Keratinocyte (primary cell): ENCODE data around the gene FA2H. TPM values are rescaled to one million over a fixed set of nuclear protein-coding genes. Genes with fewer than 3 reads are reported as not detected.
"Not testable (repeated sequence)": the region's sequence is repeated elsewhere in the genome, so short reads cannot be mapped to it uniquely, and the experiment has no call there.

Source experiments
- DNase-seq: peaks from one replicate; pipeline ENCODE4 v3.0.0-alpha.2; 2011; ENCODE audit warnings: low read depth, missing footprints, low spot score
- FAIRE-seq: peaks from 2 replicates; lab custom pipeline; 2011; peaks lifted over from hg19 to GRCh38; lab: Jason Lieb, UNC
- H2AFZ ChIP-seq: 2 replicates; pipeline ENCODE4 v1.6.0; 2012; ENCODE audit warnings: low read length, control low read depth, inconsistent platforms; ENCODE audit not compliant: control insufficient read depth
- H3K27ac ChIP-seq: 2 replicates; pipeline ENCODE4 v1.5.1; 2011; ENCODE audit warnings: low read length; ENCODE audit not compliant: control insufficient read depth, insufficient read depth
- H3K27me3 ChIP-seq: 3 replicates; pipeline ENCODE4 v1.6.0; 2011; ENCODE audit warnings: low read length; ENCODE audit not compliant: control insufficient read depth, insufficient read depth; ENCODE audit errors: extremely low read depth
- H3K36me3 ChIP-seq, 2 experiments: 2 replicates in 1 of 2; 3 replicates in 1 of 2; pipeline ENCODE4 v1.5.1; 2011; ENCODE audit warnings: low read length in 2 of 2, mild to moderate bottlenecking in 1 of 2; ENCODE audit not compliant: control insufficient read depth in 2 of 2, insufficient read depth in 2 of 2; ENCODE audit errors: extremely low read depth in 1 of 2
- H3K4me1 ChIP-seq: 3 replicates; pipeline ENCODE4 v1.5.1; 2011; ENCODE audit warnings: low read length; ENCODE audit not compliant: control insufficient read depth, insufficient read depth; ENCODE audit errors: extremely low read depth
- H3K4me2 ChIP-seq: 3 replicates; pipeline ENCODE4 v1.6.0; 2011; ENCODE audit warnings: low read depth, low read length; ENCODE audit not compliant: control insufficient read depth, insufficient read depth; ENCODE audit errors: extremely low read depth
- H3K4me3 ChIP-seq, 3 experiments: fragments of 200-600 bp in 1 of 3; sonication (generic) in 1 of 3; 2 replicates in 2 of 3; 3 replicates in 1 of 3; pipeline ENCODE4 v1.5.1; 2011 to 2016; ENCODE audit warnings: low read length in 3 of 3, mild to moderate bottlenecking in 3 of 3, control low read depth in 2 of 3, inconsistent platforms in 1 of 3, low read depth in 1 of 3, mixed read lengths in 1 of 3, mixed run types in 1 of 3, moderate library complexity in 1 of 3; ENCODE audit not compliant: control insufficient read depth in 2 of 3, insufficient read depth in 2 of 3; ENCODE audit errors: extremely low read depth in 1 of 3
- H3K79me2 ChIP-seq: 2 replicates; pipeline ENCODE4 v1.6.0; 2012; ENCODE audit warnings: low read length; ENCODE audit not compliant: control insufficient read depth, insufficient read depth
- H3K9ac ChIP-seq: 3 replicates; pipeline ENCODE4 v1.6.0; 2011; ENCODE audit warnings: low read length; ENCODE audit not compliant: control insufficient read depth, insufficient read depth; ENCODE audit errors: extremely low read depth
- H3K9me1 ChIP-seq: 3 replicates; pipeline ENCODE4 v1.6.0; 2011; ENCODE audit warnings: low read length; ENCODE audit not compliant: control insufficient read depth, insufficient read depth; ENCODE audit errors: extremely low read depth
- H3K9me3 ChIP-seq: 2 replicates; pipeline ENCODE4 v1.5.1; 2012; ENCODE audit warnings: low read depth, low read length; ENCODE audit not compliant: control insufficient read depth
- H4K20me1 ChIP-seq: 3 replicates; pipeline ENCODE4 v1.6.0; 2011; ENCODE audit warnings: low read length; ENCODE audit not compliant: control insufficient read depth, insufficient read depth; ENCODE audit errors: extremely low read depth
- EZH2 ChIP-seq: IDR thresholded peaks from one replicate; pipeline ENCODE4 v1.6.1; 2012; ENCODE audit warnings: inconsistent platforms, mild to moderate bottlenecking, low read length, moderate library complexity
- dilution Hi-C: fragments of 300-500 bp; cut with MboI; formaldehyde crosslinking; loops from one replicate; pipeline ENCODE4 v1.7.0; 2020; ENCODE audit warnings: low sequenced_read_pairs; ENCODE audit not compliant: extremely low pct_ligation_motif_present
- polyA plus RNA-seq, 5 experiments: library from polyadenylated mRNA; depleted of rRNA in 3 of 5; stranded (reverse) in 3 of 5; stranded (forward) in 1 of 5; unstranded in 1 of 5; fragments of >200 nt; gene quantifications; 1 replicate in 1 of 5; 2 replicates in 3 of 5; 3 replicates in 1 of 5; pipeline versions ENCODE4 v1.2.1 to v1.2.3, GENCODE V29; 2011 to 2012; ENCODE audit warnings: missing spikeins in 2 of 5, low read depth in 1 of 5, low replicate concordance in 1 of 5
- TF ChIP-seq, protein P1 (sequence below), 3 experiments: IDR thresholded peaks in 1 of 3; conservative IDR thresholded peaks in 1 of 3; optimal IDR thresholded peaks in 1 of 3; 2 replicates in 2 of 3; 3 replicates in 1 of 3; pipeline versions ENCODE3 to v1.5.1; 2011; ENCODE audit warnings: low read length in 3 of 3, mild to moderate bottlenecking in 3 of 3, moderate library complexity in 2 of 3, control low read depth in 1 of 3, inconsistent platforms in 1 of 3; ENCODE audit not compliant: insufficient read depth in 2 of 3; ENCODE audit errors: extremely low read depth in 1 of 3

FA2H gene
- polyA plus RNA-seq, 1 donor (not counting 4 experiments of a cell fraction or from before 2014, with no cell fraction given), result 0.16 TPM

DNA sequence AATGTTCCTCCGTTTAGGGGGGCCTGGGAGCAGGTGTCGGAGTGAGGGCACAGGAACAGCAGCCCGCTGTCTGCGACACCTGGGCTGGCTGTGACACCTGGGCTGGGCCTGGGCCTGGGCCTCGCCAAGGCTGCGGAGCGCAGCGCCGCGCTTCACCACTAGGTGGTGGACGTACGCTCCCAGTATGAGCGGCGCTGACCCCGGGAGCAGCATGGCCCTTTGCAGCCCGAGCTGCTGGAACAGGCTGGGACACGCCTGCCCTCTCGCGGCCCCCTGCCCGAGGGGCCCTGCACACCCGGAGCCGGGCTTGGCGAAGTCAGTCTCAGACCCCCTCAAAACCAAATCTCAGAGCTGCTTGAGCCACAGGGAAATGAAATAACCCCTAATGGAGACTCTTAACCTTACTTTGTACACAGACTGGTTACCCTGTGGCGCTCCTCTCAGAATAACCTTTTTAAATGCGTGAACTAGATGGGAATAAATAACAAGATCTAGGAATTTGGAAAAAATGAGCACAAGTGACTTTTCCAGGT is 38.6 kb upstream of the FA2H start:
- Histone ChIP-seq H3K27me3 (no peaks in the 10 kb centered on the region), H4K20me1 (no peaks in the 10 kb centered on the region), H3K9ac (no peak overlapping the region), H3K9me3 (no peaks in the 10 kb centered on the region), H2AFZ (peak overlapping the region; percentile 54), H3K79me2 (no peaks in the 10 kb centered on the region), H3K9me1 (no peaks in the 10 kb centered on the region), H3K4me2 (peak overlapping the region; percentile 52), H3K27ac (no peak overlapping the region), H3K4me3 (no peak overlapping the region), H3K36me3 (no peaks in the 10 kb centered on the region), H3K4me1 (no peaks in the 10 kb centered on the region)
- TF ChIP-seq EZH2, result no peak
- TF ChIP-seq, protein P1, sequence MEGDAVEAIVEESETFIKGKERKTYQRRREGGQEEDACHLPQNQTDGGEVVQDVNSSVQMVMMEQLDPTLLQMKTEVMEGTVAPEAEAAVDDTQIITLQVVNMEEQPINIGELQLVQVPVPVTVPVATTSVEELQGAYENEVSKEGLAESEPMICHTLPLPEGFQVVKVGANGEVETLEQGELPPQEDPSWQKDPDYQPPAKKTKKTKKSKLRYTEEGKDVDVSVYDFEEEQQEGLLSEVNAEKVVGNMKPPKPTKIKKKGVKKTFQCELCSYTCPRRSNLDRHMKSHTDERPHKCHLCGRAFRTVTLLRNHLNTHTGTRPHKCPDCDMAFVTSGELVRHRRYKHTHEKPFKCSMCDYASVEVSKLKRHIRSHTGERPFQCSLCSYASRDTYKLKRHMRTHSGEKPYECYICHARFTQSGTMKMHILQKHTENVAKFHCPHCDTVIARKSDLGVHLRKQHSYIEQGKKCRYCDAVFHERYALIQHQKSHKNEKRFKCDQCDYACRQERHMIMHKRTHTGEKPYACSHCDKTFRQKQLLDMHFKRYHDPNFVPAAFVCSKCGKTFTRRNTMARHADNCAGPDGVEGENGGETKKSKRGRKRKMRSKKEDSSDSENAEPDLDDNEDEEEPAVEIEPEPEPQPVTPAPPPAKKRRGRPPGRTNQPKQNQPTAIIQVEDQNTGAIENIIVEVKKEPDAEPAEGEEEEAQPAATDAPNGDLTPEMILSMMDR (optimal IDR thresholded peaks at IDR 0.05 in 1 of 3, IDR thresholded peaks at IDR 0.05 in 1 of 3, conservative IDR thresholded peaks at IDR 0.05 in 1 of 3; ENCODE audit: extremely low read depth in 1 of 3, insufficient read depth in 2 of 3, low read length in 3 of 3), result peak; percentile 83 to 99 (median 96)
- DNase-seq (peak; percentile 15), FAIRE-seq (peak; percentile 23)
- dilution Hi-C loops, result no loop called here

DNA sequence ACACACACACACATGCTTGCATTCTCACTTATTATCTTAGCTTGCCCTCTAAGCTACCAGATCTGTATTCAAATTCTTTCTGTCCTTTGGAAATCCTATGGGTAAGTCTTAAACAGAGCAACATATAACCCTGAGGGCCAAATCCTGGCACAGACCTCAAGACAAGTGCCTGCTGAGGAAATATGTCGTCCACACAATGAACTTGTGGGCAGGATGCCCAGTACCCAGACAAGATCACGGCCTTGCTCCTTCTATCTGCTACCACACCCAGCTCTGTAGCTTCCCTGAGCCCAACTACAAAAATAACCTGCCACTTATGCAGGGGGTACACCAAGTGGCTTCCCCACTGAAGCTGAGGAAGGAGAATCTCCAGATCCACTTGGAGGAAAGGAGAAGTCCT is 37.3 kb upstream of the FA2H start:
- Histone ChIP-seq H4K20me1 (no peaks in the 10 kb centered on the region), H2AFZ (no peak overlapping the region), H3K9ac (no peak overlapping the region), H3K27me3 (no peaks in the 10 kb centered on the region), H3K27ac (no peak overlapping the region), H3K79me2 (no peaks in the 10 kb centered on the region), H3K9me3 (no peaks in the 10 kb centered on the region), H3K4me3 (no peak overlapping the region), H3K36me3 (no peaks in the 10 kb centered on the region), H3K9me1 (no peaks in the 10 kb centered on the region), H3K4me2 (no peak overlapping the region), H3K4me1 (no peaks in the 10 kb centered on the region)
- TF ChIP-seq EZH2, result no peak
- TF ChIP-seq, protein P1 (optimal IDR thresholded peaks at IDR 0.05 in 1 of 3, IDR thresholded peaks at IDR 0.05 in 1 of 3, conservative IDR thresholded peaks at IDR 0.05 in 1 of 3; ENCODE audit: extremely low read depth in 1 of 3, insufficient read depth in 2 of 3, low read length in 3 of 3), result no peak
- FAIRE-seq (no peak), DNase-seq (no peak)
- dilution Hi-C loops, result no loop called here

DNA sequence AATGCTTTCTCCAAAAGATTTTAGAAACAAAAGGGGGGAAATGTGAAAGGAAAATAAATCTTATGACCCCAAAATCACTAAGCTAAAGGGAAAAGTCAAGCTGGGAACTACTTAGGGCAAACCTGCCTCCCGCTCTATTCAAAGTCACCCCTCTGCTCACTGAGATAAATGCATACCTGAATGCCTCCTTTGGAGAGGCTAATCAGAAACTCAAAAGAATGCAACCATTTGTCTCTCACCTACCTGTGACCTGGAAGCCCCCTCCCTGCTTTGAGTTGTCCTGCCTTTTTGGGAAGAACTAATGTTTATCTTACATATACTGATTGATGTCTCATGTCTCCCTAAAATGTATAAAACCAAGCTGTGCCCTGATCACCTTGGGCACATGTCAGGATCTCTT is 36.6 kb upstream of the FA2H start:
- H3K9me1 ChIP-seq, H3K27me3 ChIP-seq, H3K79me2 ChIP-seq, H3K9ac ChIP-seq, H3K4me3 ChIP-seq, H3K36me3 ChIP-seq, H4K20me1 ChIP-seq, H3K9me3 ChIP-seq, H3K27ac ChIP-seq, H2AFZ ChIP-seq, FAIRE-seq, DNase-seq, dilution Hi-C loops, H3K4me1 ChIP-seq, H3K4me2 ChIP-seq: not testable (repeated sequence)
